AG09319 (cell line): Measurements from ENCODE around the gene SDSL.

ENCODE experiments used
- DNase-seq: peaks from one replicate; pipeline ENCODE4 v3.0.0-alpha.2; 2010; ENCODE audit warnings: low read depth; ENCODE audit errors: extremely low read depth
- TF ChIP-seq, protein P1 (sequence below): IDR thresholded peaks from 2 replicates; pipeline ENCODE4 v1.5.1; 2011; ENCODE audit warnings: low read depth, mild to moderate bottlenecking, inconsistent platforms, low read length, moderate library complexity

Gene SDSL

DNA sequence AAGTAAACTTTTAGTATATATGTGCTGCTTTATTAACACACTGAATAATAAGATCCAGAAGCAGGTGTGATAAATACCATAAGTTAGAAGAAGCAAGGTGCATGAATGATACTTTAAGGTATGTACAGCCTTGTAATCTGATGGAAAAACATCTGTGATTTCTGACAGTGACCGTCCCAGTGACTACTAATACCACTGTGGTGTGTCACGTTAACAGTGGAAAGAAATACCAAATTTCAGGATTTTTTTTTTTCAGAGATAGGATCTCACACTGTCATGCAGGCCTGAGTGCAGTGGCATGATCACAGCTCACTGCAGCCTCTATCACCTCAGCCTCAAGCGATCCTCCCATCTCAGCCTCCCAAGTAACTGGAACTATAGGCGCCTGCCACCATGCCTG lies 40.0 kb upstream of the SDSL start:
- DNase-seq, result no peak
- TF ChIP-seq, protein P1, sequence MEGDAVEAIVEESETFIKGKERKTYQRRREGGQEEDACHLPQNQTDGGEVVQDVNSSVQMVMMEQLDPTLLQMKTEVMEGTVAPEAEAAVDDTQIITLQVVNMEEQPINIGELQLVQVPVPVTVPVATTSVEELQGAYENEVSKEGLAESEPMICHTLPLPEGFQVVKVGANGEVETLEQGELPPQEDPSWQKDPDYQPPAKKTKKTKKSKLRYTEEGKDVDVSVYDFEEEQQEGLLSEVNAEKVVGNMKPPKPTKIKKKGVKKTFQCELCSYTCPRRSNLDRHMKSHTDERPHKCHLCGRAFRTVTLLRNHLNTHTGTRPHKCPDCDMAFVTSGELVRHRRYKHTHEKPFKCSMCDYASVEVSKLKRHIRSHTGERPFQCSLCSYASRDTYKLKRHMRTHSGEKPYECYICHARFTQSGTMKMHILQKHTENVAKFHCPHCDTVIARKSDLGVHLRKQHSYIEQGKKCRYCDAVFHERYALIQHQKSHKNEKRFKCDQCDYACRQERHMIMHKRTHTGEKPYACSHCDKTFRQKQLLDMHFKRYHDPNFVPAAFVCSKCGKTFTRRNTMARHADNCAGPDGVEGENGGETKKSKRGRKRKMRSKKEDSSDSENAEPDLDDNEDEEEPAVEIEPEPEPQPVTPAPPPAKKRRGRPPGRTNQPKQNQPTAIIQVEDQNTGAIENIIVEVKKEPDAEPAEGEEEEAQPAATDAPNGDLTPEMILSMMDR, result no peak

DNA sequence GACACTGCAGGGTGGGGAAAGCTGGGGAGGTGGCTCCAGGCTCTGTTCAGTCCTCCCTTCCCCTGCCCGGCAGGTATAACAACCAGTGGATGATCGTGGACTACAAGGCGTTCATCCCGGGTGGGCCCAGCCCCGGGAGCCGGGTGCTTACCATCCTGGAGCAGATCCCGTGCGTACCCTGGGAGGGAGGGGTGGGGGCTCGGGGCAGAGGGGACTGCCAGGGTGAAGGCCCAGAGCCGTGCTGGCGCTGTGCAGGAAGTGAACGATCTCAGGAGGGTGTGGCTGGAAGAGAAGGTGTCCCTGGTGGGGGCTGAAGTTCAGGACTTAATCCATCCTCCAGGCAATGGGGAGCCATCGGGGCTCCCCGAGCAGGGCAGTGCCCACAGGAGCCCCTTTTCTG lies 37.4 kb upstream of the SDSL start:
- TF ChIP-seq, protein P1, result no peak
- no peak for DNase-seq

DNA sequence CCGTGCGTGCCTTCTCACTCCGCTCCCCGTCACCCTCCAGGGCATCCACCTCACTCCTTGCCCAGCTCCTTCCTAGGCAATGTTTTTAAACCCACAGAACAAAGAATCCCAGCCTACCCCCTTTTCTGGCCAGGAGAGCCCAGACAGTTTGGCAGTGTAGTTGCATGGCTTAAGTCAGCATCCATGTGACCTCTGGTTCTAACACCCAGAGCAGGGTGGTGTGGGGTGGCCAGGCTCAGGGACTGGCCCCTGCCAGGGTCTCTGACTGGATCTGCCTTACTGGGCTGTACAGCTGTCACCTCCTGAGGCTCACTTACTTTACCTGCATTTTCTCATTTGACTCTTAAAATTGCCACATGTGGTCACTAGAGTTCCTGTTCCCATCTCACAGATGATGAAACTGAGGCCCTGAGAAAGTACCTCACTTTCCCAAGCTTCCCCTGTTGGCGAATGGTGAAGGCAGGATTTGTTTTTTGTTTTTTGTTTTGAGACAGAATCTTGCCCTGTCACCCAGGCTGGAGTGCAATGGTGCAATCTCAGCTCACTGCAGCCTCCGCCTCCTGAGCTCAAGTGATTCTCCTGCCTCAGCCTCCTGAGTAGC lies 36.8 kb upstream of the SDSL start:
- TF ChIP-seq, protein P1, result no peak
- DNase-seq, result no peak

DNA sequence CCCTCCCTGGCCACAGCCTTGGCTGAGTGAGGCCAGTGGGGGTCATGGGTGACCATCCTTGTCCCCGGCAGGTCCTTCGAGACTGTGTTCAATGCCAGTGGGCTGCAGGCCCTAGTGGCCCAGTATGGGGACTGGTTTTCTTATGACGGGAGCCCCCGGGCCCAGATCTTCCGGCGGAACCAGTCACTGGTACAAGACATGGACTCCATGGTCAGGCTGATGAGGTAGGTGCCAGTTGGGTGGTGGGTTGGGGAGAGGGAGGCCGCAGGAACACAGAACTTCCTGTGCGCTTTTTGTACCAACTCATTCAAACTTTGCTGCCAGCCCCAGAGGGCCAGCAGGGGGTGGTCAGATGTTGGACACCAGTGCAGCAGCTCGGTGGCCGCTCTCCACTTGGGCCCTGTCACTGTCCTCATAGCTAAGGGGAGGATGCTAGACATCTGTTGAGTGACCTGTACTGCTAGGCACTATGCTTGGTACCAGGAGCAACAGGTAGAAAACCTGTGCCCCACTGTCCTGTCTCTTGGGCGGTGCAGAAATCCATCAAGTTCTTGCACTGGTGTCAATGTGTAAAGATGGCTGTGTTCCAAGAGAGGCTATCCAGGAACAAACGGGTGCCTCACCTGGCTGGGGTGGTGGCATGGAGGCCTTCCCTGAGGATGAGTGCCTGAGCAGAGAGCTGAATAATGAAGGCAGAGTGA lies 35.2 kb upstream of the SDSL start:
- TF ChIP-seq, protein P1, result no peak
- DNase-seq, result no peak

DNA sequence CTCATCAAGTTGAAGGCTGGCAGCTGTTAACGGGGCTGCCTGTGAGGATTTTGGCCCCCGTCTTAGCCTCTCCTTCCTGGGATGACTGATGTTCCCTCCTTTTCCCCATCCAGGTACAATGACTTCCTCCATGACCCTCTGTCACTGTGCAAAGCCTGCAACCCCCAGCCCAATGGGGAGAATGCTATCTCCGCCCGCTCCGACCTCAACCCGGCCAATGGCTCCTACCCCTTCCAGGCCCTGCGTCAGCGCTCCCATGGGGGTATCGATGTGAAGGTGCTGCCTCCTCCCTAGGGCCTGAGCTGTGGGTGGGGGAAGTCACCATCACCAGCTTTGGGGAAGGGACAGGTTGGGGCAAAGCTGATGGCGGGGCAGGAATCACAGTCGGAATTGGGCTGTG lies 34.5 kb upstream of the SDSL start:
- DNase-seq, result no peak
- TF ChIP-seq, protein P1, result no peak

DNA sequence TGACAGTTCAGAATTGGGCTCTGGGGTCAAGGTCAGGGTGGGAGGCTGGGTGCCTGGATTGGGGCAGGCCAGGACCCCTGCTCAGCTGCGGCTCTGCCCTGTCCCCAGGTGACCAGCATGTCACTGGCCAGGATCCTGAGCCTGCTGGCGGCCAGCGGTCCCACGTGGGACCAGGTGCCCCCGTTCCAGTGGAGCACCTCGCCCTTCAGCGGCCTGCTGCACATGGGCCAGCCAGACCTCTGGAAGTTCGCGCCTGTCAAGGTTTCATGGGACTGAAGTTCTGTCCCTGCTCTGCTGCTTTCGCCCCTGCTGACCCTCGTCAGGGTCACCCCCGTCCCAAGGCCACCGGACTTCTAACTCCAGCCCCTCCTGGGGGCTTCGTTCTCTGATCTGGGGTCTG lies 33.8 kb upstream of the SDSL start:
- no peak for DNase-seq

More for the DNA sequence above, 33.8 kb upstream of the SDSL start:
- TF ChIP-seq, protein P1, result no peak
